Vagina (tissue), 2 donors: ENCODE results near the gene EFCAB7. TPM values are rescaled to one million over a fixed set of nuclear protein-coding genes. Genes with fewer than 3 reads are reported as not detected.

Experiments
- DNase-seq, 2 donors: peaks; one replicate each; pipeline ENCODE4 v3.0.0-alpha.2; 2017; ENCODE audit errors: extremely low spot score in 2 of 2
- H3K27ac ChIP-seq: fragments of 200-600 bp; sonication (generic); one replicate; pipeline ENCODE4 v1.5.1; 2019
- H3K27me3 ChIP-seq: fragments of 200-600 bp; sonication (generic); one replicate; pipeline ENCODE4 v1.5.1; 2019
- H3K36me3 ChIP-seq, 2 donors: fragments of 200-600 bp; sonication (generic); one replicate each; pipeline ENCODE4 v1.5.1; 2017 to 2019
- H3K4me1 ChIP-seq: fragments of 200-600 bp; sonication (generic); one replicate; pipeline ENCODE4 v1.5.1; 2019
- H3K4me3 ChIP-seq, 2 donors: fragments of 200-600 bp; sonication (generic); 1 replicate in 1 of 2; 2 replicates in 1 of 2; pipeline ENCODE4 v1.5.1; 2016 to 2019
- H3K9me3 ChIP-seq: fragments of 200-600 bp; sonication (generic); one replicate; pipeline ENCODE4 v1.5.1; 2019
- CTCF ChIP-seq, 3 experiments: fragments of 450-650 bp in 2 of 3; fragments of 200-600 bp in 1 of 3; sonication (generic) in 1 of 3; IDR thresholded peaks; one replicate each; pipeline ENCODE4 v1.5.1; 2017 to 2019; ENCODE audit warnings: antibody characterized with exemption in 3 of 3, mild to moderate bottlenecking in 2 of 3, moderate library complexity in 2 of 3
- POLR2A ChIP-seq, 2 donors: fragments of 450-650 bp; IDR thresholded peaks; one replicate each; pipeline ENCODE4 v1.6.1; 2017; ENCODE audit warnings: antibody characterized with exemption in 2 of 2, mild to moderate bottlenecking in 2 of 2, moderate library complexity in 2 of 2
- POLR2AphosphoS5 ChIP-seq, 2 donors: sonication (generic); formaldehyde crosslinking; IDR thresholded peaks; one replicate each; pipeline ENCODE4 v1.9.0; 2017; ENCODE audit warnings: antibody characterized with exemption in 2 of 2, mild to moderate bottlenecking in 2 of 2, low read depth in 1 of 2; ENCODE audit not compliant: insufficient read depth in 1 of 2
- intact Hi-C: fragments of 100-400 bp; cut with DNase I; formaldehyde crosslinking; loops from one replicate; pipeline ENCODE4 v1.15.1; 2023
- total RNA-seq: library from RNA; depleted of rRNA; stranded (reverse); fragments of >200 nt; gene quantifications from one replicate; pipeline ENCODE4 v1.2.3, GENCODE V29; 2016

EFCAB7 gene, protein sequence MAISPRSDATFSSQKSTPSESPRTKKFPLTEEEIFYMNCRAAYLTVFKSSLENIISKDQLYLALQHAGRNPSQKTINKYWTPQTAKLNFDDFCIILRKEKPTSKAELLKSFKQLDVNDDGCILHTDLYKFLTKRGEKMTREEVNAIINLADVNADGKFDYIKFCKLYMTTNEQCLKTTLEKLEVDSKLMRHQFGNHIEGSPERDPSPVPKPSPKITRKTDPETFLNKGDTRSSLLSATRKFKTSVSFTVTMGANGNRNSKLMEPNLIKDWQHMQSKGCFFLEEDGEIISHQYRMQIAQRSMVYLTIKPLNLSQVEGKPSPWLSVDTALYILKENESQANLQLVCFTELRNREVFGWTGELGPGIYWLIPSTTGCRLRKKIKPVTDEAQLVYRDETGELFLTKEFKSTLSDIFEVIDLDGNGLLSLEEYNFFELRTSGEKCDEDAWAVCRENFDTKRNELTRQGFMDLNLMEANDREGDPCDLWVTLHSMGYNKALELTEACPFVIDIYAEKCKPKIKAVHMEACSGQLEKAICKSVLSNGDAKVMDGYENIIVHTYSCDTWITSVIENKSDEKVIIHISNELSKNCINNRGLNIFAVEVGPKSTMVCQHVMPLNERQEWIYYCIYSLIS
- 6.9 TPM for total RNA-seq

DNA sequence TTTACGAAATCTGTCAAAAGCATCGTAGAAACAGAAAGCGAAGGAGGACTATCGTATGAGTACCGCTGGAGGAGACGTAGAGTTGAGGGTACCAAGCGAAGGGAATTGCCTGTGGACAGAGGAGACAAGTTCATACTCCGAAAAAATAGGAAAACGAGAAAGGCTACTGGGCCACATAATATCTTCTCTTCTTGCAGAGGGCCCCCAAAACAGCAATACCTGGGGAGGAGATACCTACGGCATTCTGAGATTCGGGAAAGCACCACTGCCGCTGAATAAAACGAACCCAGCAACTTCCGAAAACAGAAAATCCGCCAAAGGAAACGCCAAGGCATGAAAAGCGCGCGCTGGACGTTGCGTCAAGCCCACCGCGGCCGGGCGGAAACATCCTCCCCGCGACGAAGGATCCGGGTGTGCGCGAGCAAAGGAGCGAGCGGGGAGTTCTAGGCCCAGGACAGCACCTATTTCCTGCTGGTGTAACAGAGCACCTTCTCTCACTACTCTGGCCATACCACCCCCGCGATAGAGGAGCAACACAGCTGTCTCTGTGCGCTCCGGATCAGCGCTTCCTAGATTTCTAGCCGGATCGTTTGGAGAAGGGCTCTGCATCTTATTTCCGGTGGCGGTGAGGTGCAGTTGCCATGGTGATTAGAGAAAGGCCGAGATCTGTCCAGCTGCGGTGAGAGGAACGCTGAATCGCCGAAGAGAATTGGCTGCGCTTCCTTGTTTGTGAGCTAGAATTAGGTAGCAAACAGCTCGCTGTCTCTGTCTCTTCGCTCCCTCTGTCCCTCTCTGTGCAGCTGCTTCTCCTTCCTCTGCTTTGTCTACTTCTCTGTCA lies at the start of gene EFCAB7, which contains the start of gene ITGB3BP:
Gene EFCAB7, plus strand, starts transcription at position 635 of the 838 bp plus-strand sequence. CDS start 2,048 bp downstream, outside the sequence.
Gene ITGB3BP, minus strand, starts transcription at position 335 of the 838 bp plus-strand sequence. Its CDS starts 92 bp downstream, at position 243.
- Histone ChIP-seq H3K4me1 (peaks cover 18% of the 10 kb centered on the region), H3K4me3 (peak within 1 kb of the TSS; percentile 80 to 93), H3K9me3 (no peaks in the 10 kb centered on the region), H3K36me3 (no peaks in the 10 kb centered on the region), H3K27ac (peak within 1 kb of the TSS; percentile 97), H3K27me3 (no peaks in the 10 kb centered on the region)
- TF ChIP-seq POLR2AphosphoS5 (IDR thresholded peaks at IDR 0.05; ENCODE audit: insufficient read depth in 1 of 2, low read depth in 1 of 2) (peak; percentile 89), POLR2A (IDR thresholded peaks at IDR 0.05) (no peak), CTCF (IDR thresholded peaks at IDR 0.05) (peak in 1 of 3 experiments; percentile 4)
- intact Hi-C loops = no loop called here
- peak in 1 of 2 donors; percentile 92 for DNase-seq

DNA sequence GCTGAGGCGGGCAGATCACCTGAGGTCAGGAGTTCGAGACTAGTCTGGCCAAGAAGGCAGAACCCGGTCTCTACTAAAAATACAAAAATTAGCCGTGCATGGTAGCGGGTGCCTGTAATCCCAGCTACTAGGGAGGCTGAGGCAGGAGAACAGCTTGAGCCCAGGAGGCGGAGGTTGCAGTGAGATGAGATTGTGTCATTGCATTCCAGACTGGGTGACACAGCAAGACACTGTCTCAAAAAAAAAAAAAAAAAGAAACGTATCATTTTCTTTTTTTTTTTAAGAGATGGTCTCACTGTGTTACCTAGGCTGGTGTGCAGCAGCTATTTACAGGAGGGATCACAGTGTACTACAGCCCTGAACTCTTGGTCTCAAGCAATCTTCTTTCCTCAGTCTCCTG lies 47.6 kb upstream of the EFCAB7 start:
- Histone ChIP-seq H3K27me3 (no peaks in the 10 kb centered on the region), H3K27ac (no peak overlapping the region), H3K9me3 (no peaks in the 10 kb centered on the region), H3K4me3 (no peak overlapping the region), H3K36me3 (no peaks in the 10 kb centered on the region), H3K4me1 (no peaks in the 10 kb centered on the region)
- no peak for DNase-seq
- intact Hi-C loops = no loop called here
- TF ChIP-seq POLR2AphosphoS5 (IDR thresholded peaks at IDR 0.05; ENCODE audit: insufficient read depth in 1 of 2, low read depth in 1 of 2) (no peak), CTCF (IDR thresholded peaks at IDR 0.05) (no peak), POLR2A (IDR thresholded peaks at IDR 0.05) (no peak)

DNA sequence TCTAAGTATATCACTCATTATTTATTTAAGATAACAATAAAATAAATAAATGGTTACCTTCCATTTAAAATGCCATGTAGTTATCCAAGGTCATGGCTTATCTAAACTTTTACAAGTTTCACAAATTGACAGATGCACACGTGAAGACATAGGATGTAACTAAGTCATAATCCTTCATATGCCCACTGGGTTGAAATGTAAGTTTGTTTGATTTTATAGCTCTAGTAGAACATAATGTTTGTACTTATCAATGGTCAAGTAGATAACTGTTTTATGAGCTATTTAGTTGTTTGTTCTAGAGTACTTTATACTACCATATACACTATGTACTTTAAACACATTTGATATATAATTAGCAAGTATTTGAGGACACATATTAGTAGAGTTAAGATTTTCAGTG lies 43.3 kb upstream of the EFCAB7 start:
- H3K4me3 ChIP-seq = no peak overlapping the region

DNA sequence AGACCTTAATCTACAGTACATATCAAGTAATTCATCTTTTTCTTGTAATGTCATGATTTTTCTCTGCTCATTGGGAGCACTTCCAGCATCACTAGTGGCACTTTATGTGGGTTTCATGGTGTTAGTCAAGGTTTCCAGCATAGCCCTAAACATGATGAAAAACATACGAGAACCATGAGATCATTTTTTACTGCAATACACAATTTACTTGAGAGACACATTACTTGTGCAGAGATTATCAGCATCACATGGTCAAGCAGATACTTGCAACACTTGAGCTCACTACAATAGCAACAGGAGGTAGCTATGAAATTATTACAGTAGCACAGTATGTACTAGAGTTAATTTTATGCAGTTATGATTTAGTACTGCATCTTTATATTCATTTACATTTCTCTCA lies 36.7 kb upstream of the EFCAB7 start:
- TF ChIP-seq POLR2A (IDR thresholded peaks at IDR 0.05) (no peak), CTCF (IDR thresholded peaks at IDR 0.05) (no peak), POLR2AphosphoS5 (IDR thresholded peaks at IDR 0.05; ENCODE audit: insufficient read depth in 1 of 2, low read depth in 1 of 2) (no peak)
- no peaks in the 10 kb centered on the region for H3K36me3 ChIP-seq
- intact Hi-C loops = no loop called here
- no peak overlapping the region for H3K27ac ChIP-seq
- H3K27me3 ChIP-seq = no peaks in the 10 kb centered on the region
- H3K4me1 ChIP-seq = no peaks in the 10 kb centered on the region
- DNase-seq = no peak
- H3K9me3 ChIP-seq = no peaks in the 10 kb centered on the region
- H3K4me3 ChIP-seq = no peak overlapping the region

More for the DNA sequence above, 43.3 kb upstream of the EFCAB7 start:
- TF ChIP-seq POLR2AphosphoS5 (IDR thresholded peaks at IDR 0.05; ENCODE audit: insufficient read depth in 1 of 2, low read depth in 1 of 2) = no peak
- TF ChIP-seq CTCF (IDR thresholded peaks at IDR 0.05) = no peak
- no peak for TF ChIP-seq POLR2A (IDR thresholded peaks at IDR 0.05)
- H3K36me3 ChIP-seq = no peaks in the 10 kb centered on the region
- no peak overlapping the region for H3K27ac ChIP-seq
- no peaks in the 10 kb centered on the region for H3K4me1 ChIP-seq
- H3K9me3 ChIP-seq = no peaks in the 10 kb centered on the region
- DNase-seq = no peak
- intact Hi-C loops = no loop called here
- no peaks in the 10 kb centered on the region for H3K27me3 ChIP-seq
